ENCODE data around the gene ZNF775.
A peak's percentile ranks its signal among the peaks of the same experiment; 100 is the strongest.
"Not testable (repeated sequence)": the region's sequence is repeated elsewhere in the genome, so short reads cannot be mapped to it uniquely, and the experiment has no call there.

ZNF775 gene

GRCh38 chr7:150383710-150384397 lies 4.7 kb downstream of the ZNF775 start:
- DNase-seq = no peak

- DNase-seq = no peak
These were observed 5.5 kb downstream of the ZNF775 start for GRCh38 chr7:150384406-150385301.

GRCh38 chr7:150385302-150385723 lies 6.2 kb downstream of the ZNF775 start:
- DNase-seq = no peak

GRCh38 chr7:150385884-150386283 lies 6.8 kb downstream of the ZNF775 start:
- not testable (repeated sequence) for DNase-seq

- DNase-seq = no peak
These were observed 9.2 kb downstream of the ZNF775 start for GRCh38 chr7:150388306-150388705.

- DNase-seq = peak; percentile 18
These were observed 9.8 kb downstream of the ZNF775 start for GRCh38 chr7:150388709-150389531.

GRCh38 chr7:150389532-150389816 lies 10.3 kb downstream of the ZNF775 start:
- no peak for DNase-seq

- DNase-seq = peak; percentile 29
These were observed 11.1 kb downstream of the ZNF775 start for GRCh38 chr7:150390205-150390604.

- no peak for DNase-seq
These were observed 14.2 kb downstream of the ZNF775 start for GRCh38 chr7:150393325-150393724.

- no peak for DNase-seq
These were observed 17.3 kb downstream of the ZNF775 start for GRCh38 chr7:150396426-150396825.

GRCh38 chr7:150396851-150397260 lies 17.7 kb downstream of the ZNF775 start:
- DNase-seq = no peak

GRCh38 chr7:150397346-150398107 lies 18.4 kb downstream of the ZNF775 start:
- DNase-seq = no peak

GRCh38 chr7:150398108-150398964 lies 19.2 kb downstream of the ZNF775 start:
- no peak for DNase-seq

GRCh38 chr7:150398965-150399320 lies 19.8 kb downstream of the ZNF775 start:
- DNase-seq = no peak

GRCh38 chr7:150399421-150400007 lies 20.4 kb downstream of the ZNF775 start:
- no peak for DNase-seq

GRCh38 chr7:150400008-150400787 lies 21.1 kb downstream of the ZNF775 start:
- no peak for DNase-seq

GRCh38 chr7:150400788-150401423 lies 21.8 kb downstream of the ZNF775 start:
- DNase-seq = no peak

GRCh38 chr7:150401424-150401790 lies 22.3 kb downstream of the ZNF775 start:
- no peak for DNase-seq

- DNase-seq = peak; percentile 29
These were observed 22.9 kb downstream of the ZNF775 start for GRCh38 chr7:150401861-150402631.

Data from fibroblast of skin of right quadriceps (primary cell).